ENCODE measurements around the gene VSNL1.

- TF ChIP-seq KDM1A (IDR thresholded peaks at IDR 0.05; ENCODE audit: borderline replicate concordance) (no peak), EZH2 (IDR thresholded peaks at IDR 0.05; ENCODE audit: borderline replicate concordance, control insufficient read depth, low read depth, low read length) (no peak), WRNIP1 (IDR thresholded peaks at IDR 0.05; ENCODE audit: borderline replicate concordance, low read depth, low read length) (no peak), CTCF (IDR thresholded peaks at IDR 0.05 in 2 of 3, conservative IDR thresholded peaks at IDR 0.05 in 1 of 3; ENCODE audit: control insufficient read depth in 2 of 3, extremely low read depth in 1 of 3, insufficient read depth in 1 of 3, low read depth in 3 of 3, low read length in 3 of 3) (no peak), USF2 (IDR thresholded peaks at IDR 0.05; ENCODE audit: borderline replicate concordance, low read depth, low read length) (no peak), RELA (IDR thresholded peaks at IDR 0.05; ENCODE audit: borderline replicate concordance, partially characterized antibody) (no peak), POLR2AphosphoS2 (IDR thresholded peaks at IDR 0.05; ENCODE audit: low read depth, low read length) (no peak), GABPA (IDR thresholded peaks at IDR 0.05; ENCODE audit: low read depth) (no peak), MAX (IDR thresholded peaks at IDR 0.05; ENCODE audit: low read depth, low read length) (no peak), NFYB (IDR thresholded peaks at IDR 0.05; ENCODE audit: insufficient read depth, low read depth, low read length) (no peak)
Observed at GRCh38 chr2:17683981-17684380, 143.5 kb downstream of the VSNL1 start.

Measured in GM12878 (cell line).